Natural killer cell (primary cell): ENCODE measurements around the gene FABP6. TPM values are rescaled to one million over a fixed set of nuclear protein-coding genes. Genes with fewer than 3 reads are reported as not detected.
A peak's percentile ranks its signal among the peaks of the same experiment; 100 is the strongest.

Experiments
- ATAC-seq, 3 donors: fragments of 150-1000 bp in 2 of 3; fragments of 200-7000 bp in 1 of 3; cut with Tn5 transposase; 1 replicate in 1 of 3; 2 replicates in 2 of 3; pipeline ENCODE4 v1.10.0; 2021; ENCODE audit warnings: mild to moderate bottlenecking in 2 of 3, moderate library complexity in 2 of 3
- DNase-seq, 2 donors: peaks; one replicate each; pipeline versions ENCODE4 v3.0.0 to v3.0.0-alpha.2; 2013 to 2021; ENCODE audit warnings: mixed read lengths in 1 of 2
- H3K27ac ChIP-seq: one replicate; pipeline ENCODE4 v1.5.1; 2013; ENCODE audit warnings: mild to moderate bottlenecking, low read length
- H3K27me3 ChIP-seq: one replicate; pipeline ENCODE4 v1.6.1; 2013; ENCODE audit warnings: low read length; ENCODE audit not compliant: control insufficient read depth, insufficient read depth
- H3K36me3 ChIP-seq: one replicate; pipeline ENCODE4 v1.6.1; 2013; ENCODE audit warnings: low read length; ENCODE audit not compliant: control insufficient read depth, insufficient read depth
- H3K4me1 ChIP-seq: one replicate; pipeline ENCODE4 v1.6.1; 2013; ENCODE audit warnings: low read length; ENCODE audit not compliant: control insufficient read depth, insufficient read depth
- H3K4me3 ChIP-seq: one replicate; pipeline ENCODE4 v1.5.1; 2013; ENCODE audit warnings: low read length
- H3K9me3 ChIP-seq: one replicate; pipeline ENCODE4 v1.6.1; 2013; ENCODE audit warnings: low read length; ENCODE audit not compliant: control insufficient read depth, insufficient read depth
- H3K27ac Mint-ChIP-seq, 2 donors: one replicate each; pipeline ENCODE4 v1.8.0; 2022; ENCODE audit warnings: mild to moderate bottlenecking in 2 of 2, mixed read lengths in 2 of 2, moderate library complexity in 1 of 2
- H3K27me3 Mint-ChIP-seq, 2 donors: one replicate each; pipeline ENCODE4 v1.8.0; 2022; ENCODE audit warnings: low read depth in 2 of 2, mixed read lengths in 2 of 2
- H3K36me3 Mint-ChIP-seq: one replicate; pipeline ENCODE4 v1.8.0; 2022; ENCODE audit warnings: mixed read lengths
- H3K4me1 Mint-ChIP-seq, 2 donors: one replicate each; pipeline ENCODE4 v1.8.0; 2022; ENCODE audit warnings: mixed read lengths in 2 of 2
- H3K4me3 Mint-ChIP-seq: one replicate; pipeline ENCODE4 v1.8.0; 2022; ENCODE audit warnings: mild to moderate bottlenecking, moderate library complexity, mixed read lengths
- H3K9me3 Mint-ChIP-seq, 2 donors: one replicate each; pipeline ENCODE4 v1.8.0; 2022; ENCODE audit warnings: mixed read lengths in 2 of 2
- CTCF ChIP-seq: fragments of 200-600 bp; IDR thresholded peaks from one replicate; pipeline ENCODE4 v1.8.0; 2022; ENCODE audit warnings: antibody characterized with exemption
- WGBS: methylation state at CpG from one replicate; pipeline ENCODE4 v1.1.7; 2013; ENCODE audit warnings: missing lambda C conversion rate; ENCODE audit not compliant: insufficient coverage; 5-methylcytosine and 5-hydroxymethylcytosine counted together
- intact Hi-C: fragments of 100-400 bp; cut with micrococcal nuclease; formaldehyde crosslinking; loops from one replicate; pipeline ENCODE4 v1.14.2; 2022
- total RNA-seq, 4 donors: library from RNA; stranded (reverse); fragments of 120-200 nt in 1 of 4; gene quantifications; one replicate each; pipeline versions ENCODE4 v1.2.3 to v1.2.4, GENCODE V29; 2013 to 2022

Gene FABP6
- total RNA-seq, 3 donors from 2014 or later (not counting 1 experiment from before 2014, with no cell fraction given) = not detected

GRCh38 chr5:160285316-160285715 lies 56.0 kb downstream of the FABP6 start:
- no peaks in the 10 kb centered on the region for H3K9me3 ChIP-seq
- H3K27ac Mint-ChIP-seq = no peak overlapping the region

GRCh38 chr5:160286947-160287346 lies 57.6 kb downstream of the FABP6 start:
- no peak for DNase-seq
- Histone ChIP-seq H3K27me3 (no peaks in the 10 kb centered on the region), H3K36me3 (no peaks in the 10 kb centered on the region), H3K4me3 (no peak overlapping the region), H3K27ac (no peak overlapping the region), H3K4me1 (peaks cover 50% of the 10 kb centered on the region), H3K9me3 (no peaks in the 10 kb centered on the region)
- no peak for TF ChIP-seq CTCF
- H3K27ac Mint-ChIP-seq = no peak overlapping the region
- 90% methylated on average over 6 of the region's 6 CpGs for WGBS
- H3K27me3 Mint-ChIP-seq = no peaks in the 10 kb centered on the region
- no peaks in the 10 kb centered on the region for H3K9me3 Mint-ChIP-seq
- H3K4me1 Mint-ChIP-seq = peaks cover 41 to 53% of the 10 kb centered on the region in 2 donors
- H3K36me3 Mint-ChIP-seq = no peaks in the 10 kb centered on the region
- intact Hi-C loops = no loop called here
- no peak overlapping the region for H3K4me3 Mint-ChIP-seq
- ATAC-seq = no peak

More at GRCh38 chr5:160285316-160285715, 56.0 kb downstream of the FABP6 start:
- Mint-ChIP-seq H3K36me3 (no peaks in the 10 kb centered on the region), H3K27me3 (no peaks in the 10 kb centered on the region), H3K9me3 (no peaks in the 10 kb centered on the region), H3K4me1 (peaks cover 27 to 45% of the 10 kb centered on the region in 2 donors), H3K4me3 (no peak overlapping the region)
- Histone ChIP-seq H3K27me3 (no peaks in the 10 kb centered on the region), H3K36me3 (no peaks in the 10 kb centered on the region), H3K4me1 (peaks cover 34% of the 10 kb centered on the region), H3K4me3 (no peak overlapping the region), H3K27ac (no peak overlapping the region)
- ATAC-seq (no peak), DNase-seq (no peak)
- 53% methylated on average over 2 of the region's 2 CpGs for WGBS
- intact Hi-C loops = no loop called here
- no peak for TF ChIP-seq CTCF

GRCh38 chr5:160287378-160288051 lies 58.2 kb downstream of the FABP6 start:
- H3K9me3 Mint-ChIP-seq = no peaks in the 10 kb centered on the region
- Histone ChIP-seq H3K4me1 (peaks cover 55% of the 10 kb centered on the region), H3K27ac (no peak overlapping the region), H3K27me3 (no peaks in the 10 kb centered on the region), H3K4me3 (no peak overlapping the region), H3K36me3 (no peaks in the 10 kb centered on the region), H3K9me3 (no peaks in the 10 kb centered on the region)
- H3K36me3 Mint-ChIP-seq = no peaks in the 10 kb centered on the region
- 88% methylated on average over 7 of the region's 8 CpGs for WGBS
- ATAC-seq = no peak
- peaks cover 45 to 51% of the 10 kb centered on the region in 2 donors for H3K4me1 Mint-ChIP-seq
- TF ChIP-seq CTCF = no peak
- no peaks in the 10 kb centered on the region for H3K27me3 Mint-ChIP-seq
- no peak for DNase-seq
- H3K27ac Mint-ChIP-seq = peak overlapping the region in 1 of 2 donors; percentile 39
- H3K4me3 Mint-ChIP-seq = no peak overlapping the region
- intact Hi-C loops = no loop called here

Other genes starting within 250 kb of the FABP6 start
- gene TTC1, start 220.4 kb upstream of the FABP6 start, total RNA-seq = 10 to 100 TPM; 28.1 to 34.9 (median 33.6) TPM
- gene PWWP2A, start 110.1 kb upstream of the FABP6 start, total RNA-seq = 10 to 100 TPM; 24.9 to 37.6 (median 30.2) TPM
- 10 to 100 TPM; 19.9 to 32.1 (median 20.7) TPM for gene CCNJL, start 83.1 kb downstream of the FABP6 start, total RNA-seq
- gene C1QTNF2, start 141.1 kb downstream of the FABP6 start, total RNA-seq = not detected
- gene FAM200C, start 170.5 kb downstream of the FABP6 start, total RNA-seq = under 1 TPM; 0.28 to 0.57 (median 0.33) TPM
- 100 to 1,000 TPM; 114 to 143 (median 118) TPM for gene SLU7, start 189.6 kb downstream of the FABP6 start, total RNA-seq
- 10 to 100 TPM; 11.7 to 14.8 (median 12.1) TPM for gene PTTG1, start 192.3 kb downstream of the FABP6 start, total RNA-seq